GM12891 (cell line): ENCODE measurements around the gene LRP5.
A peak's percentile ranks its signal among the peaks of the same experiment; 100 is the strongest.

ENCODE experiments used
- DNase-seq: peaks from one replicate; pipeline ENCODE4 v3.0.0; 2011; ENCODE audit warnings: low spot score; ENCODE audit not compliant: insufficient read length
- FAIRE-seq: peaks from 2 replicates; lab custom pipeline; 2011; peaks lifted over from hg19 to GRCh38; lab: Jason Lieb, UNC
- PAX5 ChIP-seq: IDR thresholded peaks from 2 replicates; pipeline ENCODE4 v1.6.1; 2011; ENCODE audit warnings: low read length, moderate library complexity, mild to moderate bottlenecking; ENCODE audit not compliant: insufficient read depth, severe bottlenecking
- POLR2A ChIP-seq: IDR thresholded peaks from 2 replicates; pipeline ENCODE4 v1.6.1; 2011; ENCODE audit warnings: low read depth, low read length, control low read depth
- POLR2AphosphoS5 ChIP-seq: IDR thresholded peaks from 2 replicates; pipeline ENCODE4 v1.6.1; 2011; ENCODE audit warnings: low read depth, low read length, control low read depth
- POU2F2 ChIP-seq: IDR thresholded peaks from 2 replicates; pipeline ENCODE4 v1.6.1; 2011; ENCODE audit warnings: low read depth, mild to moderate bottlenecking, control low read depth, low read length, moderate library complexity
- SPI1 ChIP-seq: IDR thresholded peaks from 2 replicates; pipeline ENCODE4 v1.6.1; 2011; ENCODE audit warnings: low read depth, low read length, control low read depth
- TAF1 ChIP-seq: IDR thresholded peaks from 2 replicates; pipeline ENCODE4 v1.6.1; 2011; ENCODE audit warnings: low read depth, low read length, control low read depth

The LRP5 gene

DNA sequence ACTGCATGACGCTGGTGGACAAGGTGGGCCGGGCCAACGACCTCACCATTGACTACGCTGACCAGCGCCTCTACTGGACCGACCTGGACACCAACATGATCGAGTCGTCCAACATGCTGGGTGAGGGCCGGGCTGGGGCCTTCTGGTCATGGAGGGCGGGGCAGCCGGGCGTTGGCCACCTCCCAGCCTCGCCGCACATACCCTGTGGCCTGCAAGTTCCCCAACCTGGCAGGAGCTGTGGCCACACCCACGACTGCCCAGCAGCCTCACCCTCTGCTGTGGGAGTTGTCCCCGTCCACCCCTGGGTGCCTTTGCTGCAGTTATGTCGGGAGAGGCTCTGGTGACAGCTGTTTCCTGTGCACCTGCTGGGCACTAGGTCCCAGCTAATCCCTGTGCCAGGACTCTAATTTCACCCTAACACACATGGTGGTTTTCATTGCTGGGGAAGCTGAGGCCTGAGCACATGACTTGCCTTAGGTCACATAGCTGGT, 99.2 kb downstream of the LRP5 start:
- DNase-seq = no peak

DNA sequence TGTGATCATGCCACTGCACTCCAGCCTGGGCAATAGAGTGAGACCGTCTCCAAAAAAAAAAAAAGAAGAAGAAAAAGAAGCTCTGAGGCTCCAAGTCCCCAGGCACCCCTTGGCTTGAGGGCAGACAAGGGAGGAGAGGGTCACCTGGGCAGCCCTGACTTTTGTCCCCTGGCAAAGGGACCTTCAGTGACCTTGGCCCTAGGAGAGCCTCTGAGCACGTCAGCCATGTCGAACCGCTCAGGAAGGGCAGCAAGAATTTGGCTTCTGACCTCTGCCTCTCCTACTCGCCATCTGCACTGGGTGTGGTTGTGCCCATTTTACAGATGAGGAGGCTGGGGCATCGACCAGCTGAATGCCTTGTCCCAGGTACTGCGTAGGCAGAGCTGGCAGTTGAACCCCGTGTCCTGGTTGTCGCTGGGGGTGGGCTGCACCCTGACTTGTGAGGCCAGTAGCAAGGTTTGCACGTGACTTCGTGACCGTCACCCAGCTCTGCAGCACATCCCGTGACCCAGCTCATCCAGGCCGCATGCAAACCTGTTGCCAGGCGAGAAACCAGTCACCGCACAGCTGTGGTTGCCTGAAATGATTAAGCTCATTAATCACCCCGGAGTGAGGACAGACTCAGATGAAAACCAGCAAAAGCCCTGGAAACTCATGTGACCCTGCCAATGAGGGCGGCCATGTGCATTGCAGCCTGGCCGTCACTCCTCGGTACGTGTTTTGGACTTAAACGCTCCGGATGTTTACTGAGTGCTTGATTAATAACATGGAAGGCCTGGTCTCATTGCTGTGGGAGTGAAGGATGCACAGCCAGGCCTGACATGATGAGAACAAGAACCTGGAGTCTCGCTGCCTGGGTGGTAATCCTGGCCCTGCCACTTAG, 100.4 kb downstream of the LRP5 start:
- no peak for TF ChIP-seq POU2F2
- no peak for TF ChIP-seq SPI1
- no peak for TF ChIP-seq PAX5
- TF ChIP-seq POLR2A = no peak
- TF ChIP-seq TAF1 = no peak
- TF ChIP-seq POLR2AphosphoS5 = no peak
- DNase-seq (no peak), FAIRE-seq (no peak)

More for the DNA sequence above, 99.2 kb downstream of the LRP5 start:
- no peak for TF ChIP-seq POLR2AphosphoS5
- no peak for TF ChIP-seq POU2F2
- TF ChIP-seq POLR2A = no peak
- no peak for TF ChIP-seq SPI1
- no peak for TF ChIP-seq TAF1
- no peak for TF ChIP-seq PAX5
- no peak for FAIRE-seq

DNA sequence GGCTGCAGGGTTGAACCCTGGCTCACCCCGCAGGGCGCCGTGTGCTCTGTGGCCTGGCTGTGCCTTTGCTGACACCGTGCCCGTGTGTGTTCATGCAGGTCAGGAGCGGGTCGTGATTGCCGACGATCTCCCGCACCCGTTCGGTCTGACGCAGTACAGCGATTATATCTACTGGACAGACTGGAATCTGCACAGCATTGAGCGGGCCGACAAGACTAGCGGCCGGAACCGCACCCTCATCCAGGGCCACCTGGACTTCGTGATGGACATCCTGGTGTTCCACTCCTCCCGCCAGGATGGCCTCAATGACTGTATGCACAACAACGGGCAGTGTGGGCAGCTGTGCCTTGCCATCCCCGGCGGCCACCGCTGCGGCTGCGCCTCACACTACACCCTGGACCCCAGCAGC, 101.2 kb downstream of the LRP5 start:
- TF ChIP-seq POLR2AphosphoS5 (no peak), SPI1 (no peak), TAF1 (no peak), POU2F2 (no peak), PAX5 (no peak), POLR2A (no peak)
- FAIRE-seq = no peak

DNA sequence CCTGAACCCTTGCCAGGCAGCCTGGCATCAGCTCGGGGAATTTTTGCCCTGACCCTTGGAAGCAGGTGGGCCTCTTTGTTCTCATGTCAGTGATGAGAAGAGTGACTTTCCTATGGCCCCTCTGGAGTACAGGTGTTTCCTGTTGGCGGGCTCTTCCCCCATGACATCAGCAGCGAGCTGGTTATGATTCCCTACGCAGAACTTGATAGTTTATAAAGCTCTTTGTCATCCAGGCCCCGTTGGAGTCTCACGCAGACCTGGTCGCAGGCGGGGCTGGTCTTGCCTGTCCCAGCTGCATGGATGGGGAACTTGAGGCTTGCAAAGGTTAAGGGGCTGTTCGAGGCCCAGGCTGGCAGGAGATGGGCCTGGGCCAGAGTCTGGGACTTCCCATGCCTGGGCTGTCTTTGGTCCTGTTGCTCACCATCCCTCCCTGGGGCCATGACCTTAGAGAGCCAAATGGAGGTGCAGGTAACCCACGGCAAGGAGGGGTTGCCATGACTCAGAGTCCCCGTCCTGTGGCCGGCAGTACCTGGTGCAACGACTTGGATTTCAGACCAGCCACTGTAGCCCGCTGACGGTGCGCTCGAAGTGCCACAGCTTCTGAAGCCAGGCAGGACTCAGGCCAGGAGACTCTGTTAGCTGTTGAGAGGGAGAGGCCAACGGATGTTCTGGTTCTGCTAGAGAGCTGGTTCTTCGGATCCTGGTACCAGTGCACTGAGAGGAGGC, 102.3 kb downstream of the LRP5 start:
- no peak for TF ChIP-seq POLR2AphosphoS5
- TF ChIP-seq PAX5 = no peak
- DNase-seq (no peak), FAIRE-seq (no peak)

More for the DNA sequence above, 101.2 kb downstream of the LRP5 start:
- DNase-seq = no peak

DNA sequence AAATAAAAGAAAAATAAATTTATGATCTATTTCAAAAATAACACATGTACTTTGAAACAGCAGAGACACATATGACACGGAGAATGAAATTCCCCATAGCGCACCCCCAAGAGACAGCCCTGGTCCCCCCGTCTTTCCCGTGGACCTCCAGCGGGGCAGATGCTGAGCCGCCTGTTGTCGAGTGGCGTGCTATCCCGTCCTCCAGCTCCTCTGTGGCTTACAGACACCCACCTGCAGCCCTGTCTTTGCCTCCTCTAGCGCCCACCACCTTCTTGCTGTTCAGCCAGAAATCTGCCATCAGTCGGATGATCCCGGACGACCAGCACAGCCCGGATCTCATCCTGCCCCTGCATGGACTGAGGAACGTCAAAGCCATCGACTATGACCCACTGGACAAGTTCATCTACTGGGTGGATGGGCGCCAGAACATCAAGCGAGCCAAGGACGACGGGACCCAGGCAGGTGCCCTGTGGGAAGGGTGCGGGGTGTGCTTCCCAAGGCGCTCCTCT, 103.7 kb downstream of the LRP5 start:
- no peak for TF ChIP-seq POU2F2
- DNase-seq (no peak), FAIRE-seq (no peak)

DNA sequence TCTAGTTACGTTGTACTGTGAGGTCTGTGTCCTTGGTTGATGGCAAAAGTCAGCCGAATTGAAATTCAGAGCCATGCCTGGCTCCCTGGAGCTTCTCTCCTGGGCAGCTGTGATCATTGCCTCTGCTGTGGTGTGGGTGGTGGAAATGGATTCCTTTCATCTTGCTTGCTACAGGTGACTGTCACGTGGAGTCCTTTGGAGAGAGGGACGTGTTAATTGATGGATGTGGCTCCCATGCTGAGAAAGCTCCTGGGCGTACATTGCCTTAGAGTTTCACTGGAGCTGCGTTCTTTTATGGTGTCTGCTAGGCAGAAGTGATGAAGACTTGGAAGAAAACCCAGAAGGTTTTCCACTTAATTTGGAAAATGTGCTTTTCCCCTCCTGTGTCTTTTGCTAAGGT, 106.3 kb downstream of the LRP5 start:
- no peak for TF ChIP-seq PAX5
- TF ChIP-seq POLR2A = no peak
- TF ChIP-seq POU2F2 = no peak
- no peak for TF ChIP-seq TAF1
- no peak for TF ChIP-seq SPI1
- TF ChIP-seq POLR2AphosphoS5 = no peak
- DNase-seq (no peak), FAIRE-seq (peak; percentile 5)

DNA sequence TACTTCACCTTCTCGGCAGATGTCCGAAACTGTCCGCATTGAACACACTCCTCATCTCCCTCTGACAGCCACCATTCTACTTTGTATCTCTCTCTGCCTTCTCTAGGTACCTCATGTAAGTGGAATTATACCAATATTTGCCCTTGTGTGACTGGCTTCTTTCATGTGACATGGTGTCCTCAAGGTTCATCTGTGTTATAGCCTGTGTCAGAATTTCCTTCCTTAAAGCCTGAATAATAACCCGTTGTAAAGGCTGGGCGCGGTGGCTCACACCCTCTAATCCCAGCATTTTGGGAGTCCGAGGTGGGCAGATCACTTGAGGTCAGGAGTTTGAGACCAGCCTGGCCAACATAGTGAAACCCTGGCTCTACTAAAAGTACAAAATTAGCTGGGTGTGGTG, 107.8 kb downstream of the LRP5 start:
- TF ChIP-seq SPI1 = no peak
- TF ChIP-seq POLR2A = no peak
- TF ChIP-seq PAX5 = no peak
- TF ChIP-seq POLR2AphosphoS5 = no peak
- TF ChIP-seq TAF1 = no peak
- FAIRE-seq (no peak), DNase-seq (no peak)

DNA sequence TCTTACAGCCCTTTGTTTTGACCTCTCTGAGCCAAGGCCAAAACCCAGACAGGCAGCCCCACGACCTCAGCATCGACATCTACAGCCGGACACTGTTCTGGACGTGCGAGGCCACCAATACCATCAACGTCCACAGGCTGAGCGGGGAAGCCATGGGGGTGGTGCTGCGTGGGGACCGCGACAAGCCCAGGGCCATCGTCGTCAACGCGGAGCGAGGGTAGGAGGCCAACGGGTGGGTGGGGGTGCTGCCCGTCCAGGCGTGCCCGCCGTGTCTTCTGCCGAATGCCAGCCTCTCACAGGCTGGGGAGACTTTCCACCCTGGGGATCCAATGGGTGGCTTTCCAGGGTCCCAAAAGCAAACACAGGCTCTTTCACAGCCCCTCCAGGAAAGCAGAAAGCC, 111.1 kb downstream of the LRP5 start:
- DNase-seq = no peak
- FAIRE-seq = no peak
- TF ChIP-seq POLR2AphosphoS5 (no peak), TAF1 (no peak), POU2F2 (no peak), PAX5 (no peak)

DNA sequence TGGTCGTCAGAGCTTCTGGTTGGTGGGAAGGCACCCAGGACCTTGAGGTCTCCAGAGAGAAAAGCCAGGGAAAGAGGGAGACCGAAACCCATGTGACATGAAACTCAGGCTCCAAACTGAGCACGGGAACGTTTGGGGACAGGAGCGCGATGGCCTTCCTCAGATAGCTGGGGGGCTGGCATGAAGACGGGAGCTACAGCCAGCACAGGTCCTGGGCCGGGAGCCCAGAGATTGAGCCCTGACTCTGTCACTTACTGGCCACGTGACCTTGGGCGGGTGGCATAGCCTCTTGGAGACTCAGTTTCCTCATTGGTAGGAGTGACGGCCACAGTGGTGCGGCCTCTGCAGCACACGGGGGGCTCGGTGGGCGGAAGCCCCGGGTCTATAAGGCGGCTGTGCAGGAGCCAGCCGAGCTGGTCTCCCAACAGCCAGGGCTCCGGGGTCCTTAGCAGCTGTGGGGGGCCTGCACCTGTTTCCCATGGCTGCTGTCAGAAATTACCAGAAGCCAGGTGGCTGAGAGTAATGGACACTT, 111.8 kb downstream of the LRP5 start:
- TF ChIP-seq PAX5 (no peak), TAF1 (no peak), POLR2AphosphoS5 (no peak), POU2F2 (no peak), POLR2A (no peak), SPI1 (no peak)
- DNase-seq (no peak), FAIRE-seq (no peak)
